NB4 (cell line): ENCODE measurements around the gene RAPGEFL1.

Source experiments
- CTCF ChIP-seq: IDR thresholded peaks from one replicate; pipeline ENCODE4 v1.5.1; 2012; ENCODE audit warnings: low read depth, low read length
- POLR2A ChIP-seq: IDR thresholded peaks from 2 replicates; pipeline ENCODE4 v1.6.1; 2011; ENCODE audit warnings: mild to moderate bottlenecking; ENCODE audit not compliant: insufficient read length; ENCODE audit errors: extremely low read depth

- TF ChIP-seq CTCF: no peak
- no peak for TF ChIP-seq POLR2A
Measured at GRCh38 chr17:40135817-40136216, 41.5 kb upstream of the RAPGEFL1 start.
